Measurements from ENCODE around the gene CEACAM7. TPM values are rescaled to one million over a fixed set of nuclear protein-coding genes. Genes with fewer than 3 reads are reported as not detected.

CEACAM7 gene
- total RNA-seq, 1 experiment from 2014 or later = not detected

- Histone ChIP-seq H3K27me3 (ENCODE audit: insufficient read depth, low read length) (peaks cover 24% of the 10 kb centered on the region), H3K9me3 (ENCODE audit: control insufficient read depth in 1 of 2, insufficient read depth in 1 of 2, low read depth in 1 of 2, low read length in 2 of 2) (no peaks in the 10 kb centered on the region), H4K20me1 (ENCODE audit: insufficient read depth) (no peaks in the 10 kb centered on the region), H3K9me2 (ENCODE audit: insufficient read depth) (no peaks in the 10 kb centered on the region), H3K4me3 (replicated peaks in 1 of 2; ENCODE audit: low read depth in 1 of 2, low read length in 2 of 2) (no peak overlapping the region), H3K9ac (ENCODE audit: low read length) (no peak overlapping the region), H3K4me2 (ENCODE audit: low read length) (no peak overlapping the region), H3K79me2 (ENCODE audit: insufficient read depth, low read length) (no peaks in the 10 kb centered on the region), H3K27ac (ENCODE audit: low read depth, low read length) (no peak overlapping the region), H3K36me3 (ENCODE audit: control insufficient read depth in 1 of 2, insufficient read depth in 2 of 2, low read length in 2 of 2) (no peaks in the 10 kb centered on the region), H2AFZ (ENCODE audit: low read depth, low read length, poor library complexity, severe bottlenecking) (no peak overlapping the region), H3K4me1 (ENCODE audit: control insufficient read depth in 1 of 2, insufficient read depth in 2 of 2, low read length in 2 of 2) (peaks cover 0 to 5% of the 10 kb centered on the region in 2 experiments; a peak in 1 of 4 replicates)
- RAD21 ChIA-PET (ENCODE audit: low non-redundant PET in 1 of 2, low total read pairs in 2 of 2, uncharacterized antibody in 2 of 2, unreplicated experiment in 2 of 2) = no interaction called here
- no peak for DNase-seq (ENCODE audit: low read depth, low spot score)
- no TSS peak for BruUV-seq (replicated peaks)
- CTCF ChIA-PET = interaction anchor here (0.9 to 4.6 kb wide), 2 partner anchors 12 kb away, joined by 3 to 22 read pairs; no protein-coding TSS in a partner anchor
- POLR2A ChIA-PET = no interaction called here
- no peak for ATAC-seq
- intact Hi-C loops (cut with micrococcal nuclease) = loop anchor here (5.0 kb wide), 1 partner anchor 53 kb away; no protein-coding TSS in a partner anchor
- TF ChIP-seq SRF (IDR thresholded peaks at IDR 0.05; ENCODE audit: low read depth) (no peak), FOSL1 (IDR thresholded peaks at IDR 0.05; ENCODE audit: low read depth) (no peak), CTCF (IDR thresholded peaks at IDR 0.05 in 2 of 3, conservative IDR thresholded peaks at IDR 0.05 in 1 of 3; ENCODE audit: borderline replicate concordance in 1 of 3, insufficient read depth in 1 of 3, low read depth in 2 of 3, low read length in 2 of 3) (no peak)
Measured at GRCh38 chr19:41694831-41695635, 7.0 kb upstream of the CEACAM7 start.

DNA sequence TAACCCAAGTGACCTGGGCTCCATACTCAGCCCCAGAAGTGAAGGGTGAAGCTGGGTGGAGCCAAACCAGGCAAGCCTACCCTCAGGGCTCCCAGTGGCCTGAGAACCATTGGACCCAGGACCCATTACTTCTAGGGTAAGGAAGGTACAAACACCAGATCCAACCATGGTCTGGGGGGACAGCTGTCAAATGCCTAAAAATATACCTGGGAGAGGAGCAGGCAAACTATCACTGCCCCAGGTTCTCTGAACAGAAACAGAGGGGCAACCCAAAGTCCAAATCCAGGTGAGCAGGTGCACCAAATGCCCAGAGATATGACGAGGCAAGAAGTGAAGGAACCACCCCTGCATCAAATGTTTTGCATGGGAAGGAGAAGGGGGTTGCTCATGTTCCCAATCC lies 6.1 kb upstream of the CEACAM7 start:
- no peaks in the 10 kb centered on the region for H4K20me1 ChIP-seq (ENCODE audit: insufficient read depth)
- RAD21 ChIA-PET (ENCODE audit: low non-redundant PET in 1 of 2, low total read pairs in 2 of 2, uncharacterized antibody in 2 of 2, unreplicated experiment in 2 of 2) = no interaction called here
- no peaks in the 10 kb centered on the region for H3K79me2 ChIP-seq (ENCODE audit: insufficient read depth, low read length)
- H3K4me3 ChIP-seq (replicated peaks in 1 of 2; ENCODE audit: low read depth in 1 of 2, low read length in 2 of 2) = no peak overlapping the region
- CTCF ChIA-PET = interaction anchor here (0.9 to 5.6 kb wide), 2 partner anchors 13 to 52 kb away, joined by 3 to 37 read pairs; no protein-coding TSS in a partner anchor
- no peaks in the 10 kb centered on the region for H3K9me3 ChIP-seq (ENCODE audit: control insufficient read depth in 1 of 2, insufficient read depth in 1 of 2, low read depth in 1 of 2, low read length in 2 of 2)
- intact Hi-C loops (cut with micrococcal nuclease) = loop anchor here (5.0 kb wide), 1 partner anchor 52 kb away; no protein-coding TSS in a partner anchor
- DNase-seq (ENCODE audit: low read depth, low spot score) (no peak), ATAC-seq (no peak)
- no peak overlapping the region for H2AFZ ChIP-seq (ENCODE audit: low read depth, low read length, poor library complexity, severe bottlenecking)
- POLR2A ChIA-PET = no interaction called here
- H3K9me2 ChIP-seq (ENCODE audit: insufficient read depth) = no peaks in the 10 kb centered on the region
- no peak overlapping the region for H3K4me2 ChIP-seq (ENCODE audit: low read length)
- BruUV-seq (replicated peaks) = no TSS peak
- H3K36me3 ChIP-seq (ENCODE audit: control insufficient read depth in 1 of 2, insufficient read depth in 2 of 2, low read length in 2 of 2) = no peaks in the 10 kb centered on the region
- no peak overlapping the region for H3K9ac ChIP-seq (ENCODE audit: low read length)
- H3K27ac ChIP-seq (ENCODE audit: low read depth, low read length) = no peak overlapping the region
- peaks cover 29% of the 10 kb centered on the region for H3K27me3 ChIP-seq (ENCODE audit: insufficient read depth, low read length)
- peaks cover 0 to 5% of the 10 kb centered on the region in 2 experiments; a peak in 1 of 4 replicates for H3K4me1 ChIP-seq (ENCODE audit: control insufficient read depth in 1 of 2, insufficient read depth in 2 of 2, low read length in 2 of 2)
- TF ChIP-seq POLR2AphosphoS5 (IDR thresholded peaks at IDR 0.05; ENCODE audit: low read depth, low read length) (no peak), JUND (IDR thresholded peaks at IDR 0.05) (no peak), CBX3 (IDR thresholded peaks at IDR 0.05; ENCODE audit: low read depth) (no peak), EZH2phosphoT487 (IDR thresholded peaks at IDR 0.05; ENCODE audit: borderline replicate concordance) (no peak), FOSL1 (IDR thresholded peaks at IDR 0.05; ENCODE audit: low read depth) (no peak), CEBPB (IDR thresholded peaks at IDR 0.05; ENCODE audit: low read depth) (no peak), CTCF (IDR thresholded peaks at IDR 0.05 in 2 of 3, conservative IDR thresholded peaks at IDR 0.05 in 1 of 3; ENCODE audit: borderline replicate concordance in 1 of 3, insufficient read depth in 1 of 3, low read depth in 2 of 3, low read length in 2 of 3) (no peak), SP1 (IDR thresholded peaks at IDR 0.05; ENCODE audit: low read depth) (no peak), MAX (IDR thresholded peaks at IDR 0.05) (no peak)
